ENCODE data around the gene RFFL.

The RFFL gene

DNA sequence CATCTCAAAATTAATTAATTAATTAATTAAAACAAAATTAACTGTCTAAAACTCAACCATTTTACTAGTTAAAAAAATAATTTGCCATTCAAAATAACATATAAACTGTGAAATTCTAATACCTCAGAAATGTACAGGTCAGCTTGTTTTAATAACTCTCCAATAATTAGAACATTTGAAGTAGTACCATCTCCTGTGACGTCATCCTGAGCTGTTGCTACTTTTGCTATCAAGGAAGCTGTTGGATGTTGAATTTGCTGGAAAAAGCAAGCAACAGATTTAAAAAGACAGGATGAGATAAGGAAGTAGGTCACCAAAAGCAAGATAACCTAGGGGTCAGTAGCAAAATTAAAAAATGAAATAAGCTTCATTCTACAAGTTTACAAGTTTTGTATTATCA is 105.1 kb downstream of the RFFL start:
- no peak for DNase-seq

All from activated effector memory CD4-positive, alpha-beta T cell treated with Interleukin-2 at 50 U/mL for 16 hours (primary cell).